ENCODE measurements around the gene FBXO15. TPM values are rescaled to one million over a fixed set of nuclear protein-coding genes. Genes with fewer than 3 reads are reported as not detected.

FBXO15 gene
- total RNA-seq, 2 donors from 2014 or later = 1.3 to 3.0 TPM

GRCh38 chr18:74082742-74083556 lies 64.7 kb downstream of the FBXO15 start:
- H3K27me3 ChIP-seq (ENCODE audit: control insufficient read depth, insufficient read depth, low read length, poor library complexity, severe bottlenecking) = no peaks in the 10 kb centered on the region
- peak overlapping the region; percentile 12 for H3K27ac ChIP-seq (ENCODE audit: low read depth, low read length)
- Mint-ChIP-seq H3K9me3 (no peaks in the 10 kb centered on the region), H3K4me3 (no peak overlapping the region), H3K27me3 (ENCODE audit: insufficient read depth) (peaks cover under 1% of the 10 kb centered on the region), H3K36me3 (ENCODE audit: low read depth) (no peaks in the 10 kb centered on the region), H3K4me1 (peaks cover 1% of the 10 kb centered on the region), H3K27ac (no peak overlapping the region)
- no peaks in the 10 kb centered on the region for H3K4me1 ChIP-seq (ENCODE audit: control insufficient read depth, insufficient read depth, low read length)
- no peak for TF ChIP-seq CTCF (conservative IDR thresholded peaks at IDR 0.05)
- WGBS, 2 experiments (ENCODE audit: insufficient coverage in 1 of 2, insufficient read length in 1 of 2) = 79 to 83% methylated on average over 11 to 18 of the region's 18 CpGs
- no peak for DNase-seq
- H3K9me3 ChIP-seq (ENCODE audit: control insufficient read depth, low read length) = no peaks in the 10 kb centered on the region
- no peaks in the 10 kb centered on the region for H3K36me3 ChIP-seq (ENCODE audit: control insufficient read depth, insufficient read depth, low read length)
- H3K9ac ChIP-seq (ENCODE audit: extremely low read depth, low read length, poor library complexity, severe bottlenecking) = no peak overlapping the region
- no peak overlapping the region for H3K4me3 ChIP-seq (ENCODE audit: low read length)

GRCh38 chr18:74081966-74082741 lies 65.5 kb downstream of the FBXO15 start:
- Histone ChIP-seq H3K27ac (ENCODE audit: low read depth, low read length) (no peak overlapping the region), H3K9me3 (ENCODE audit: control insufficient read depth, low read length) (no peaks in the 10 kb centered on the region), H3K27me3 (ENCODE audit: control insufficient read depth, insufficient read depth, low read length, poor library complexity, severe bottlenecking) (no peaks in the 10 kb centered on the region), H3K36me3 (ENCODE audit: control insufficient read depth, insufficient read depth, low read length) (no peaks in the 10 kb centered on the region), H3K4me3 (ENCODE audit: low read length) (no peak overlapping the region), H3K9ac (ENCODE audit: extremely low read depth, low read length, poor library complexity, severe bottlenecking) (no peak overlapping the region), H3K4me1 (ENCODE audit: control insufficient read depth, insufficient read depth, low read length) (no peaks in the 10 kb centered on the region)
- Mint-ChIP-seq H3K9me3 (no peaks in the 10 kb centered on the region), H3K4me1 (peaks cover 1% of the 10 kb centered on the region), H3K27me3 (ENCODE audit: insufficient read depth) (no peaks in the 10 kb centered on the region), H3K36me3 (ENCODE audit: low read depth) (no peaks in the 10 kb centered on the region), H3K27ac (no peak overlapping the region), H3K4me3 (no peak overlapping the region)
- TF ChIP-seq CTCF (conservative IDR thresholded peaks at IDR 0.05) = peak; percentile 85
- 70 to 96% methylated on average over 8 to 13 of the region's 13 CpGs for WGBS, 2 experiments (ENCODE audit: insufficient coverage in 1 of 2, insufficient read length in 1 of 2)
- peak; percentile 92 for DNase-seq

GRCh38 chr18:74078257-74078656 lies 69.4 kb downstream of the FBXO15 start:
- no peak overlapping the region for H3K4me3 ChIP-seq (ENCODE audit: low read length)
- no peaks in the 10 kb centered on the region for H3K9me3 ChIP-seq (ENCODE audit: control insufficient read depth, low read length)
- no peaks in the 10 kb centered on the region for H3K27me3 ChIP-seq (ENCODE audit: control insufficient read depth, insufficient read depth, low read length, poor library complexity, severe bottlenecking)
- no peaks in the 10 kb centered on the region for H3K36me3 Mint-ChIP-seq (ENCODE audit: low read depth)
- H3K4me3 Mint-ChIP-seq = no peak overlapping the region
- 85% methylated on average over 9 of the region's 9 CpGs; no CpG with 5 or more reads in 1 of the 2 experiments for WGBS, 2 experiments (ENCODE audit: insufficient coverage in 1 of 2, insufficient read length in 1 of 2)
- no peaks in the 10 kb centered on the region for H3K9me3 Mint-ChIP-seq
- H3K27me3 Mint-ChIP-seq (ENCODE audit: insufficient read depth) = no peaks in the 10 kb centered on the region
- no peak overlapping the region for H3K27ac Mint-ChIP-seq
- peaks cover 1% of the 10 kb centered on the region for H3K4me1 Mint-ChIP-seq
- TF ChIP-seq CTCF (conservative IDR thresholded peaks at IDR 0.05) = no peak
- H3K9ac ChIP-seq (ENCODE audit: extremely low read depth, low read length, poor library complexity, severe bottlenecking) = no peak overlapping the region
- DNase-seq = no peak
- H3K36me3 ChIP-seq (ENCODE audit: control insufficient read depth, insufficient read depth, low read length) = no peaks in the 10 kb centered on the region
- no peaks in the 10 kb centered on the region for H3K4me1 ChIP-seq (ENCODE audit: control insufficient read depth, insufficient read depth, low read length)
- H3K27ac ChIP-seq (ENCODE audit: low read depth, low read length) = no peak overlapping the region
